Measurements from ENCODE around the gene SF3A2. TPM values are rescaled to one million over a fixed set of nuclear protein-coding genes. Genes with fewer than 3 reads are reported as not detected.

The SF3A2 gene
- total RNA-seq, 1 donor from 2014 or later = 14.4 TPM

DNA sequence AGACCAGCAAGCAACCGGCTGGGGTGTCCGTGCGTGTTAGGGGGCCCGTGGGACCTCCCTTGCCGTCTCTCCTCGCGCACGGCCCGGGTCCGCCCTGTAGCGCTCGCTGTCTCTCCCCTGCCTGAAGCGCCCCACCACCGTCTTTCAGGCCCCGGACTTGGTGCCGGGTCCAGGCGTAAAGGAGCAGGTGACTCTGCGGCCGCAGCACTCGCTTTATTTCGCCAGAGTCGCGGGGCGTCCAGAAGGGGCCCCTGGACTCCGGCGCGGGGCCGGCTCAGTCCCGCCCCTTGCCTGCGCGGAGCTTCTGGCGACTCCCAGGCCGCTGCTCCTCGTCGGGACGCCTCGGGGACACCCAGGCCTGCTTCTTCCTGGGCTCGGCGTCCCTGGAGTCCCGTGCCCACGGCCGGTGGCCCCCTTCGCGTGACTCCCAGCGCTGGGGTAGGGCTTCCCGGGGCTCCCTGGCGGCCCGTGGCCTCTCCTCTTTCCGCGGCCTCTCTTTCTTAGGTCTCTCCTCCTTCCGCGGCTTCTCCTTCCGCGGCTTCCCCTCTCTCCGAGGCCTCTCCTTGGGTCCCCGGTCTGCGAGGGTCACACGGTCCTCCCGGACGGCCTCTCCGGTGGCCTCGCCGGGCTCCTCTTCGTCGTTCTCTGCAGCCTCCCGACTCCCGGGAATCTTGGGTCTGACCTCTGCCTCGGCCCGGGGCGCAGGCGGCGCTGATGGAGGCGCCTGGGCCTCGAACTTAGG, 15.6 kb downstream of the SF3A2 start:
- Histone ChIP-seq H3K27me3 (peaks cover 20% of the 10 kb centered on the region), H3K4me1 (peaks cover 10% of the 10 kb centered on the region), H3K9ac (no peak overlapping the region), H4K20me1 (ENCODE audit: low read depth) (peaks cover 12% of the 10 kb centered on the region), H3K4me2 (no peak overlapping the region), H2AFZ (replicated peaks) (no peak overlapping the region), H3K36me3 (no peaks in the 10 kb centered on the region), H3K9me3 (ENCODE audit: low read depth) (no peaks in the 10 kb centered on the region), H3K79me2 (ENCODE audit: low read depth) (no peaks in the 10 kb centered on the region), H3F3A (ENCODE audit: low read depth) (peaks cover 25% of the 10 kb centered on the region), H3K27ac (no peak overlapping the region), H3K4me3 (no peak overlapping the region)
- H3K4me1 Mint-ChIP-seq = peaks cover 4% of the 10 kb centered on the region
- no peak for DNase-seq (ENCODE audit: low spot score)
- no peaks in the 10 kb centered on the region for H3K9me3 Mint-ChIP-seq
- no peaks in the 10 kb centered on the region for H3K36me3 Mint-ChIP-seq
- no peak overlapping the region for H3K4me3 Mint-ChIP-seq
- H3K27ac Mint-ChIP-seq = no peak overlapping the region
- TF ChIP-seq EZH2 (IDR thresholded peaks at IDR 0.05) (no peak), EZH2phosphoT487 (IDR thresholded peaks at IDR 0.05) (no peak)
- TF ChIP-seq, protein P1, sequence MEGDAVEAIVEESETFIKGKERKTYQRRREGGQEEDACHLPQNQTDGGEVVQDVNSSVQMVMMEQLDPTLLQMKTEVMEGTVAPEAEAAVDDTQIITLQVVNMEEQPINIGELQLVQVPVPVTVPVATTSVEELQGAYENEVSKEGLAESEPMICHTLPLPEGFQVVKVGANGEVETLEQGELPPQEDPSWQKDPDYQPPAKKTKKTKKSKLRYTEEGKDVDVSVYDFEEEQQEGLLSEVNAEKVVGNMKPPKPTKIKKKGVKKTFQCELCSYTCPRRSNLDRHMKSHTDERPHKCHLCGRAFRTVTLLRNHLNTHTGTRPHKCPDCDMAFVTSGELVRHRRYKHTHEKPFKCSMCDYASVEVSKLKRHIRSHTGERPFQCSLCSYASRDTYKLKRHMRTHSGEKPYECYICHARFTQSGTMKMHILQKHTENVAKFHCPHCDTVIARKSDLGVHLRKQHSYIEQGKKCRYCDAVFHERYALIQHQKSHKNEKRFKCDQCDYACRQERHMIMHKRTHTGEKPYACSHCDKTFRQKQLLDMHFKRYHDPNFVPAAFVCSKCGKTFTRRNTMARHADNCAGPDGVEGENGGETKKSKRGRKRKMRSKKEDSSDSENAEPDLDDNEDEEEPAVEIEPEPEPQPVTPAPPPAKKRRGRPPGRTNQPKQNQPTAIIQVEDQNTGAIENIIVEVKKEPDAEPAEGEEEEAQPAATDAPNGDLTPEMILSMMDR (IDR thresholded peaks at IDR 0.05) = no peak
- H3K27me3 Mint-ChIP-seq (ENCODE audit: insufficient read depth, low read depth) = peaks cover 11% of the 10 kb centered on the region

DNA sequence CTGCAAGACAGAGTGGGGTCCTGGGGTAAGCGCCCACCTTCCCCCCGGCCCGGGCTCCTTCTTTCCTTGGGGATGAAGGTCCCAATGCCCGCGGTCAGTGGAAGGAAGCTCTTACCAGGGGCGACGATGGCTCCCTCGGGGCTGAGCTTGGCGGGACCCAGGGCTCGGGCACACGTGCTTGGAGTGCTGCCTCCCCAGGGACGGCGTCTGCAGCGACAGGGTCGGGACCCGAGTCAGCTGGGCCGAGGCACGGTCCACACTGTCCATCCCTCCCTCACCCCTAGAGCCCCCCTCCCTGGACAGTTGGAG, 16.1 kb downstream of the SF3A2 start:
- Histone ChIP-seq H2AFZ (replicated peaks) (no peak overlapping the region), H3K9me3 (ENCODE audit: low read depth) (no peaks in the 10 kb centered on the region), H3K9ac (peak overlapping the region; percentile 12), H3K27ac (no peak overlapping the region), H3K4me3 (peak overlapping the region; percentile 58), H4K20me1 (ENCODE audit: low read depth) (peaks cover 7% of the 10 kb centered on the region), H3K4me1 (peaks cover 10% of the 10 kb centered on the region), H3K79me2 (ENCODE audit: low read depth) (no peaks in the 10 kb centered on the region), H3K27me3 (peaks cover 20% of the 10 kb centered on the region), H3K36me3 (no peaks in the 10 kb centered on the region), H3K4me2 (peak overlapping the region; percentile 98), H3F3A (ENCODE audit: low read depth) (peaks cover 25% of the 10 kb centered on the region)
- Mint-ChIP-seq H3K9me3 (no peaks in the 10 kb centered on the region), H3K4me1 (peaks cover 4% of the 10 kb centered on the region), H3K27me3 (ENCODE audit: insufficient read depth, low read depth) (peaks cover 11% of the 10 kb centered on the region), H3K4me3 (no peak overlapping the region), H3K36me3 (no peaks in the 10 kb centered on the region), H3K27ac (no peak overlapping the region)
- TF ChIP-seq EZH2phosphoT487 (IDR thresholded peaks at IDR 0.05) (no peak), EZH2 (IDR thresholded peaks at IDR 0.05) (no peak)
- TF ChIP-seq, protein P1 (IDR thresholded peaks at IDR 0.05) = no peak
- peak; percentile 16 for DNase-seq (ENCODE audit: low spot score)

GRCh38 chr19:2253106-2254063, 16.8 kb downstream of the SF3A2 start:
- H3K79me2 ChIP-seq (ENCODE audit: low read depth) = no peaks in the 10 kb centered on the region
- no peak overlapping the region for H3K27ac ChIP-seq
- H3K9me3 ChIP-seq (ENCODE audit: low read depth) = no peaks in the 10 kb centered on the region
- peaks cover 20% of the 10 kb centered on the region for H3K27me3 ChIP-seq
- H4K20me1 ChIP-seq (ENCODE audit: low read depth) = peaks cover 4% of the 10 kb centered on the region
- H3K27me3 Mint-ChIP-seq (ENCODE audit: insufficient read depth, low read depth) = peaks cover 11% of the 10 kb centered on the region
- peaks cover 25% of the 10 kb centered on the region for H3F3A ChIP-seq (ENCODE audit: low read depth)
- H3K27ac Mint-ChIP-seq = no peak overlapping the region
- peak overlapping the region; percentile 58 for H3K4me3 ChIP-seq
- H3K9me3 Mint-ChIP-seq = no peaks in the 10 kb centered on the region
- H3K4me1 ChIP-seq = peaks cover 10% of the 10 kb centered on the region
- H3K4me2 ChIP-seq = peak overlapping the region; percentile 98
- no peak for TF ChIP-seq EZH2phosphoT487 (IDR thresholded peaks at IDR 0.05)
- TF ChIP-seq, protein P1 (IDR thresholded peaks at IDR 0.05) = peak; percentile 61
- peak; percentile 50 for TF ChIP-seq EZH2 (IDR thresholded peaks at IDR 0.05)
- H3K36me3 Mint-ChIP-seq = no peaks in the 10 kb centered on the region
- H3K9ac ChIP-seq = peak overlapping the region; percentile 12
- peak overlapping the region; percentile 76 for H2AFZ ChIP-seq (replicated peaks)
- H3K36me3 ChIP-seq = no peaks in the 10 kb centered on the region
- H3K4me3 Mint-ChIP-seq = peak overlapping the region; percentile 65
- peaks cover 4% of the 10 kb centered on the region for H3K4me1 Mint-ChIP-seq
- peak; percentile 83 for DNase-seq (ENCODE audit: low spot score)
